B cell (primary cell): Measurements from ENCODE around the gene ELK1.

Experiments used
- CTCF ChIP-seq: fragments of 200-600 bp; IDR thresholded peaks from one replicate; pipeline ENCODE4 v1.8.0; 2022; ENCODE audit warnings: antibody characterized with exemption, mild to moderate bottlenecking
- EZH2 ChIP-seq: IDR thresholded peaks from 2 replicates; pipeline ENCODE4 v1.6.1; 2012; ENCODE audit warnings: borderline replicate concordance, low read depth, mild to moderate bottlenecking, moderate library complexity, low read length; ENCODE audit not compliant: insufficient read depth, poor library complexity, severe bottlenecking

- TF ChIP-seq CTCF: no peak
- no peak for TF ChIP-seq EZH2
Observed at GRCh38 chrX:47586043-47586787, 64.1 kb downstream of the ELK1 start.
